ENCODE data around the gene SERINC1.
A peak's percentile ranks its signal among the peaks of the same experiment; 100 is the strongest.

SERINC1 gene

DNA sequence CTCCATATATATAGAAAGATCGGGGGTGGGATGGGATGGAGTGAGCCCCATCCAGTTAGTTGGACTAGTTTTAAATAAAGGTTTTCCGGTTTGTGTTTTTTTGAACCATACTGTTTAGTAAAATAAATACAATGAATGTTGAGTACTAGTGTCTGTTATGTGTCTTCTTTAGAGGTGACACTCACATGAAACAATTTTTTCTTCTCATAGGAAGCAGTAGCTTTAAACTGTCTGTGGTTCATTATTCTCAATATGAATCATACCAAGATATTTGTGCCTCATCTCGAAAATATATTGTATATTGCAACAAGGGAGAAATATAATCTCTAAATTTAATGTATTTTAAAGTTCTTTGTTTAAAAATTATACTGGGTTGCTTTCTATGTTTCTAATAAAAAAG lies 38.8 kb downstream of the SERINC1 start:
- DNase-seq (ENCODE audit: low read depth), result no peak

DNA sequence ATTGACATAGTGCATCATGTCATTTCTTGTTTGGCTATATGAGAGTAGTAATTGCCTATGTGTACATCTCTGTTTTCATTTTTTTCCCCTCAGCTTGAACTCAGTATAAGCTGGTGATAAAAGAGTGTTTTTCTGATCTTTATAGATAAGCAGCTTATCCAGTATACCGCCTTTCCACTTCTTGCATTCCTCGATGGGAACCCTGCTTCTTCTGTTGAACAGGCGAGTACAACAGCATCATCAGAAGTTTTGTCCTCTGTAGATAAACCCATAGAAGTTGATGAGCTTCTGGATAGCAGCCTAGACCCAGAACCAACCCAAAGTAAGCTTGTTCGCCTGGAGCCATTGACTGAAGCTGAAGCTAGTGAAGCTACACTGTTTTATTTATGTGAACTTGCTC lies 39.8 kb downstream of the SERINC1 start:
- no peak for DNase-seq (ENCODE audit: low read depth)

- DNase-seq (ENCODE audit: low read depth), result no peak
These were observed 42.3 kb downstream of the SERINC1 start for GRCh38 chr6:122429323-122429722.

- DNase-seq (ENCODE audit: low read depth), result no peak
These were observed 42.8 kb downstream of the SERINC1 start for GRCh38 chr6:122428781-122429180.

DNA sequence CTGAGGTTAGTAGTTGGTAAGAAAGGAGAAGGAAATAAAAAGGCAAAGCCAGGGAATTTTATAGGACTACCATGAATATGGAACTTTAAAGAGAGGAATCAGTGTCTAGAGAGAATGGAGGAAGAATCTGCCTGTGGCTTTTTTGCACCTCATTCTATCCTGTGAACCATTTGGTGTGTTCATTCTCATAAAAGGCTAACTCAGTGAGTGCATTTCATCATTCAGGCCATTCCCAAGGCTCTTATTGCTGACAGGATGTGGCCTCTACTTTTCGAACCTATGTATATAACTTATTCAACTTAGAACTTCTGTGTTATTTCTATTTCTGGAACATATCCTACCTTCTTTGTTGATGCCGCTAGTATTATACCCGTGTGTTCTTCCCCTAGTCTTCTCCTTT lies 45.0 kb downstream of the SERINC1 start:
- DNase-seq (ENCODE audit: low read depth), result no peak

DNA sequence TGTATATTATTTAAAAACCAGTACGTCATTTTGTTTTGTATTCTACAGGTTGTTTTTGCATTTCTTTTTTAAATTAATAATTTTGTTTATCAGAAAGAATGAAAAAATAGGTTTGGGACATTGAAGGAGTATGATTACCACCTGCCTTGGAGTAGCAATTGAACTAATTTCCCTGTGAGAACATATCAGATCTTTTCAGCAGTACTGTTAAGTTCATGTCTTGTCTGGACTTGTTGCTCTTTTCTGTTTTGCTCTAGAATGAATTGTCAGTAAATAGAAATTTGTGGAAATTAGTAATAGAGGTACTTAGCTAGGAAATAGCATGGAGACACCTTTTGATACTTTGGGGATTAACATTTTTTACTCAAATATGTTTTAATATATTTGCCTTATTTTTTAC lies 47.9 kb downstream of the SERINC1 start:
- DNase-seq (ENCODE audit: low read depth), result no peak

- no peak for DNase-seq (ENCODE audit: low read depth)
These were observed 48.9 kb downstream of the SERINC1 start for GRCh38 chr6:122422614-122423267.

GRCh38 chr6:122422003-122422402 lies 49.6 kb downstream of the SERINC1 start:
- DNase-seq (ENCODE audit: low read depth), result no peak

DNA sequence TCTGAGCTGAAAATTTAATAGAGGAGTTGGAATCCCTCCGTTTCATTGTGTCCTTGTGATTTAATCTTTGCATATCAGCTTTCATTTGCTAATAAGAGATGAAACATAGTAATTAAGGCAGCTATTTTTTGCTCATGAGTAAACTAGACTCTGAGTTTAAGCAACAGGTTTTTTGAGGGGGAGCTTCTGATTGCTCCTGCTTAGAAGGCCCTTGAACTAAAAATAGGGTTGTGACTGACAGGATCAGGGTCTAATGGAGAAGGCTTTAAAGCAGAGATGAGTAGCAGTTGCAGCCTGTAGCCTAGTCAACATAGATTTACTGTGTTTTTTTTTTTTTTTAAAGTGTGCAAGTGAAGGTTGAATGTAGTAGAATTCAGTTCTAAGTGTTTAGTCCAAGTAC lies 54.8 kb downstream of the SERINC1 start:
- DNase-seq (ENCODE audit: low read depth), result no peak

DNA sequence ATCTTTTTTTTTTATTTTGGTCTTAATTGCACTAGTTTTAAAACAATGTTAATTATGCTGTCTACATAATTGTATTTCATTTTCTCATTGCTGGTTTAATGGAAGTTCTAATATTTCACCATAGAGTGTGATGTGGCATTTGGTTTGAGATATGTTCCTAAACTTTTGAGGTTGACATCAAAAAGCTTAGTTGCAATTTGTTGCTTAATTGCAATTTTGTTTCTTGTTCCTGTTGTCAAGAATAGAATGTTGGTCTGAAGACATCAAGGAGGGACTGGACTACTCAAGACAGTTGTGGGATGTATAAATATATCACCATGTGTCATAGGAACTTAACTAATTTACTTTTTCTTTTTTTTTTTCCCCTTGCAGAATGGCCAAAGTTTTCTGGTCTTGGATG lies 59.6 kb downstream of the SERINC1 start:
- no peak for DNase-seq (ENCODE audit: low read depth)

GRCh38 chr6:122408702-122409458 lies 62.7 kb downstream of the SERINC1 start:
- DNase-seq (ENCODE audit: low read depth), result no peak

GRCh38 chr6:122408240-122408639 lies 63.4 kb downstream of the SERINC1 start:
- no peak for DNase-seq (ENCODE audit: low read depth)

DNA sequence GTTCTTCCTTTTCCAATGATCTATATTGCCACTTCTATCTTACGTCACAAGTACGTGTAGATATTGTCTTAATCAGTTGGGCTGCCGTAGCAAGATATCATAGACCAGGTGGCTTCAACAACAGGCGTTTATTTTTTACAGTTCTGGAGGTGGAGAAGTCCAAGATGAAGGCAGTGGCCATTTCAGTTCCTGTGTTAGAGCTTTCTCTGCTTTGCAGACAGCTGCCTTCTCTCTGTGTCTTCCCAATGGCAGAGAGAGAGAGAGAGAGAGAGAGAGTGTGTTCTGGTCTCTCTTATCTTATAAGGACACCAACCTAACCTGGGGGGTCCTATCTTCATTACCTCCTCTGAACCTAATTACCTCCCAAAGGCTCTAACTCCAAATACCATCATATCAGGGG lies 63.9 kb downstream of the SERINC1 start:
- DNase-seq (ENCODE audit: low read depth), result no peak

GRCh38 chr6:122406187-122406586 lies 65.4 kb downstream of the SERINC1 start:
- no peak for DNase-seq (ENCODE audit: low read depth)

- DNase-seq (ENCODE audit: low read depth), result no peak
These were observed 66.2 kb downstream of the SERINC1 start for GRCh38 chr6:122405417-122405816.

GRCh38 chr6:122404444-122404843 lies 67.2 kb downstream of the SERINC1 start:
- DNase-seq (ENCODE audit: low read depth), result no peak

- DNase-seq (ENCODE audit: low read depth), result no peak
These were observed 70.5 kb downstream of the SERINC1 start for GRCh38 chr6:122401104-122401503.

- DNase-seq (ENCODE audit: low read depth), result no peak
These were observed 71.0 kb downstream of the SERINC1 start for GRCh38 chr6:122400462-122401089.

GRCh38 chr6:122400121-122400450 lies 71.5 kb downstream of the SERINC1 start:
- DNase-seq (ENCODE audit: low read depth), result no peak

DNA sequence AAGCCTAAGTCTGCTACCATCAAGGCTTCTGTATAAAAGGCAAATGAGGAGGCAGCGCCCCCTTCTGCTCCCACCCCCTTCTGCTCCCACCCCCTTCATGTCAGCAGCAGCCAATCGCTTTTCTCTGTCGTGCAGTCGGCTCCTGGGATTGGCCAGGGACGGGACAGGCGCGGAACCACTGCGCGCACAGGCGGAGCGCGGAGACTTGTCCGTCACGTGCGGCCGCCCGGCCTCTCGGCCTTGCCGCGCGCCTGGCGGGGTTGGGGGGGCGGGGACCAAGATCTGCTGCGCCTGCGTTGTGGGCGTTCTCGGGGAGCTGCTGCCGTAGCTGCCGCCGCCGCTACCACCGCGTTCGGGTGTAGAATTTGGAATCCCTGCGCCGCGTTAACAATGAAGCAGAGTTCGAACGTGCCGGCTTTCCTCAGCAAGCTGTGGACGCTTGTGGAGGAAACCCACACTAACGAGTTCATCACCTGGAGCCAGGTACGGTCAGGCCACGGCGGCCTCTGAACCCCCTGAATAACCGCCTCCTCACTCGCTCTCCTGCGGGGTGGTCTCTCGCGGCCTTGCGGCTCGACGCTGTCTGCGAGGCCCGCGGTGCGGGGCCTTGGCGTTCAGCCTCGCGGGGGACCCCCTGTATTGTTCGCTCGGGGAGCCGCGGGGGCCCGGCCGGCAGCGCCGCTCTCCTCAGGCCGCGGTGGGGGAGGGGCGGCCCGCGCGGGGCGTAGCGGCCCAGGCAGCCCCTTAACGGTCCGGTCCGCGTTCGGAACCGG lies 72.1 kb downstream of the SERINC1 start, which contains the start of gene HSF2:
Gene HSF2, plus strand, starts transcription at position 305 of the 773 bp plus-strand sequence. Its CDS starts 86 bp downstream, at position 391.
- peak; percentile 78 for DNase-seq (ENCODE audit: low read depth)

DNA sequence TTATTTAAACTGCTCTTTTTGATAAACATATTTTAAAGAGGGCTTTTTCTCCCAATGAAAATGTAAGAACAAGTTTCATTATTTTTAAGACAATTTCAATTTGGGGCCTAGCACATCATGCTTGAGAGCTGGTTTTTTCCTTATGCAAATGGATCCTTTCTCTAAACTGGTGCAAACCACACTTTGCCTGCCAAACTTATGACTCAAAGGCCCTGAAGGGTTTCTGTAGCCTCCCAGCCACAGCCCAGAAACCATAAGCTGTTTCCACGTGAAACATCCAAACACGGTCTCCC lies 72.6 kb downstream of the SERINC1 start:
- no peak for DNase-seq (ENCODE audit: low read depth)

- no peak for DNase-seq (ENCODE audit: low read depth)
These were observed 77.6 kb downstream of the SERINC1 start for GRCh38 chr6:122394016-122394415.

Measured in stimulated activated CD8-positive, alpha-beta memory T cell treated with anti-CD3 and anti-CD28 coated beads, Interleukin-7, amount 100 ng/mL, for 24 hours (primary cell).